Measurements from ENCODE around the gene NEB.

The NEB gene

DNA sequence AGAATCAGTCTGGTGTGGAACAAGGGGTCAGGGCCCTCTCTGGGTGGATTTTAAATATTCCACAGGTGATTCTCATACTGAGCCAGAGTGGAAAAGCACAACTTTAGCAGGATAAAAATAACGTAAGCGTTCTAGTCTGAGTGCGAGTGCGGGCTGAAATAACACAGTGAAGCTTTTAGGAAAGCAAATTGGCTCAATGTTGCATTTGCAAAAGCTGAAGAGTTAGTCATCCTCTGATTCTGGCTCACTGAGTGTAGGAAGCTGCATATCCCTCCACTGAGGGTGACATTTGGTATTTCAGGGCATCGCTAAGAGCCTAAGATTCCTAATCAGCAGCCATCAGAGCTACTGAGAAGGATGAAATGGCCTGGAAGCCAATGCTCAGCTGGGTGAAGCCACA lies 189.8 kb downstream of the NEB start:
- no peak for DNase-seq

DNA sequence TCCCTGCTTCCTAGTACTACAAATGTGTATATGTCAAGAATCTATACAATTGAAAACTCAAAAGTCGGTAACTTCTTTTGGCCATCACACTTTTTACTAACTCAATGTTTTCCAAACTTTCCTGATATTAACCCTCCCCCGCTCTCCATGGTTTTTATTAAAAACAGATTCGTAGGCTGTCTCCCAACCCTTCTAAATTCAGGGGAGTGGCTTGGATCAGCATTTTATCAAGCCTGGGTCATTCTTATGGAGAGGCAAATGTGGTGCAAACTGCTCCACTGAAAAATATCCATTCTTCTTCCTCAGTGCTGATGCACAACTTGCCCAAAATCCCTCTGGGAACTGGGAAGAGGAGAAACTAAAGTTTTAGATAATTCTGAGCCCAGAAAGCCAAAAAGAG lies 190.4 kb downstream of the NEB start:
- no peak for DNase-seq

DNA sequence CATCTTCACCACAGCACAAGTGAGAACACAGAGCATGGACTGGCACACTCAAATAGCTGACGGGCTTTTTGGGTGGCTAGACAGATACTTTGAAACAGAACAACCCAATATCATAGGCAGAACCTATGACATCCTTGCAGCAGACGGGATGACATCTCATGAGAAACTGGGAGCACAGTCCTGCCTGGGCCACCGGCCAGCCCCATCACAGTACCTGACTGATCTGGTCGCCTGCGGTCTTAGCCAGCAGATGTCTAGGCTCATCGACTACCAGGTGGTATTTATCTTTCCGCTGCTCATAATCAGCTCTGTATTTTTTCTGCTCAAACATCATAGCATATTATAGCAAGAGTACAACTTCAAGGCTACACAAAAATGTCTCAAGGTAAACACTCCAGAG lies 200.3 kb downstream of the NEB start:
- no peak for DNase-seq

DNA sequence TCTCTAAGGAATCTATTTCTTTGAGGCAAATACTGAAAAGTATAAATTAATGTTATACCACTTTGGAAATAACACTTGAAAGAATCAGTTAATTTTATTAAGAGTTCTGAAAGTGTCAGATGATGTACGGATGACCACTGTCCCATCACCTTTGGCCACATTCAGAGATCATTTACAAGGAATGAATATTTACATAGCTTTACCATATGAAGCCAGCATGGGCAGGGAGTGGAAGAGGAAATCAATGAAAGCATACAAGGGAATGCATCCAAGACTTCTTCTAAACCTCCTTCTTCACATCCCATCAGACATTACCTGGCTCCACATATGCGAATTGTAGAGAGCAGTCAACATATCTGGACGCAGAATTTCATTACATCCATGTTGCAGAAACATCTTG lies 201.1 kb downstream of the NEB start:
- no peak for DNase-seq

DNA sequence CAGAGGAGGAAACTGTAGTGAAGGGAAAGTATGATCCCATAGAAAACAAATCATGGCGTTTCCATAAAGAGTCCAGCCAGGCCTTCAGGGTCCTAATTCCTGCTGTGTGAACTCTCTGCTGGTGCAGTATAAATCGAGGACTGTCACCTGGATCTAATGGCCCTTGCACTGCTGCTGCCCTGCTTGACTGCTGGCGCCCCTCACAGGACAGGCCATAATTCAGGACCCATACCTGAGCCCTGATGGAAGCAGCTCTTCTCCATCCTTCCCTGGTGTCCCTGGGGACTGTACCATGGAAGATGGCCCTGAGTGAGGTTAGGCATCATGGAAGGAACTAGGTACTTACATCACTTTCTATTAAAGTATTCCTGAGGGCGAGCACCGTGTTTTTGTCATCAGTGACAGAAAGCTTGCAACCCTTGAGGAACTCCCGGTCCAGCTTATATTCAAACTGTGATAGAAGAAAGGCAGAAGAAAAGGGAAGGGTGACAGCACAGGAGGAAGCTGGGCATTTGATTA lies 207.6 kb downstream of the NEB start:
- no peak for DNase-seq

DNA sequence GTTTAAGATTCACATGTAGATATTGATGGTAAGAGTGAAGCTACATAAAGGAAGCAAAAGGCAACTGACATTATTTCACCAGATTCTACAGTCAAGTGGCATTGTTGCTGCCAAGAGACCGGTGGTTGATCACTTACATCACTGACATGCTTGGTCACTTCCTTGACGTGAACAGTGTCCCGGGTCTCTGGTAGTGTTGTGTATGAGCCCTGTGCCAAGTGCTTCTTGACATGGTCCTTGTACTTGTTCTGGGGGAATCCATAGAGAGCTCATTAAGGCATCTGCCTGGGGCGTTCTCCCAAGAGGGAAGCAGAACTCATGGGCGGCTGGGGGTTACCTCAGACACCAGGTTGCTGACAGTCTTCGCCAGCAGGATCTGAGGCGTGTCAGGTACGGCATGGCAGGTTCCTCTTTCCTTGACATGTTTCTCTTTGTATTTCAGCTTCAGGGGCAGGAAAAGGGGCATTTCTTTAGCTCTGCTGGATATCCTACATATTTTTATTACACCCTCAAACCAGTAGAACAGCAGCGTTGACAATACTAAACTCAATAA lies 208.4 kb downstream of the NEB start:
- no peak for DNase-seq

DNA sequence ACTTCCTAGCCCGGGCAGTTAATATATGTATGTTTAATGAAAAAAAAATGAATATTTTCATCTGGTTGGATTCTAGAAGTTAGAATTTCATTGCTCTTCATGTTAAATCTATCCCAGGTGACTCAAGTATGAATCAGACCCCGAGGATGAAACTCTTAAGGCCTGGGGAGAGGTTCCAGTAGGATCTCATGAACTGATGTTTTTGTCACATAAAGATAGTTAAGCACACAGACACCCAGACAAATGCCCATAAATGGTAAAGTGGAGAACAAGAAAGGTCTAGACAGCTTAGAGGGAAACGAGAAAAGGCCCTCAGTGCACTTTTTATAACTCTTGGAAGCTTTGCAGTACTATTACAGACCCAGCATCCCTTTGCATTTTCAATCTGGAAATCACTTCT lies 210.4 kb downstream of the NEB start:
- no peak for DNase-seq

DNA sequence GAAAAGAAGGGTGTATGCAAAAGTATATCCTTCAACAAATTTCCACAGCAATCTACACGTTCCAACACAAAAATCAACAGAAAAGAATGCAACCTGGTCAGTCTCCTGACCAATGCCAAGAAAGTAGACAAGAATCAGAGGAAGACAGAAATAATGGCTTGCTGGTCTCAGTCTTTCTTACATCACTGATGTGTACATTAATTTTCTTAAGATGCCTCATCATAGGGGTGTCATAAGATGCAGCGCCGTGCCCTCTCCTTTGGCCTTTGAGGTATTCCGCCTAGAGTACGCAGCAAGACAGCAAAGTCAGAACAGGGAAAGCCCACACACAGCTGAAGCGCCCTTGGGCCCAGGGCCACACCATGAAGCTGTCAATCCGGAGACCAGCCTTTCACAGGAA lies 211.7 kb downstream of the NEB start:
- DNase-seq: no peak

DNA sequence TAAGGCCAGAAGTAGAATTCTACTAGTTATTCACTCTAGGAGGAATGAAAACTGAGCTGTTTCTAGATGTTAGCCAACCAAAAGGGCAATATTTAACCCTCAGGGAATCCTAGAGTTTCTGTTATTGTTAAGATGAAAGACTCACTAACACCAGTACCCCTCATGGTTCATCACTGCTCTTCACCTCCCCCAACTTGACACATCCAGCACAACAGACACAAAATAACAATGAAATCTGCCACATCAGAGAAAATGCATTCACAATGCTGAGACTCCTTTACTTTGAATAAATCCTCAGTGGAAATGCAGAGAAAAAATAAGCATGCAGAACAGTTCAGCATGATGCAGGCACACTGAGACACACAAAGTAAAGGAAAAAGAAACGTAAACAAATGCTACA lies 213.3 kb downstream of the NEB start:
- DNase-seq: no peak

DNA sequence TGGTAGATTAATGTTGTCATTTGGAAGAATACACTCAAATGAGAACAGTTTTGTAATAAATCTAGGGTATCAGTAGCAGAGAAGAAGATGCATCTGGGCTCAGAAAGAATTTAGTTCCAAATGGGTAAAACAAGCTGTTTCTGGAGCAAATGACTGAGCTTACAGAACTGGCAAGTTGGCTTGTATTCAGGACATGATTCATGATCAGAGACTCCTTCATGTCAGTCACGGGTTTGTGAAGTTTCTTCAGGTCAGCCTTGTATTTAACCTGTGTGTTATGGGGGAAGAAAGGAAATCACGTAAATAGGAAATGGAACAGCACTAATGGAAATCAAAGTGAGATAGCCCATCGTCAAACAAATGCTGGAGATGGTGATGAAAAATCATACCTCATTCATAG lies 215.5 kb downstream of the NEB start:
- DNase-seq: no peak

DNA sequence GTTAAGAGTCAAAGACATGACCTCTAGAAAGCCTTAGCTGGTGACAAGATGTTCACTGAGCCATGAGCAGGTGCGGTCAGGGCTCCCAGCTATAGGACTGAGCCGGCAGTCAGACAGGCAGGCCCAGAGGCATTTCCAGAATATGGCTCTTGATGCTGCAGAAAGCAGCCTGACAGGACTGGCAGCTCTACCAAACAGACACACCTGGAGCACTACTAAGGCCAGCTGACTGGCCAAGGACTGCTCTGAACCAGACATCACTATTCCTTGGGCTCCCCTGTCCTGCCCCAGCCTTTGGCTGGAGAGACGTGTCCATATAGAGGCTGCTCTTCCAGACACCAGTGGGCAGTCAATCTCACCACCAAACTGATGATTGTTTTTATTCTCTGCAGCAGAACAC lies 225.8 kb downstream of the NEB start:
- no peak for DNase-seq

DNA sequence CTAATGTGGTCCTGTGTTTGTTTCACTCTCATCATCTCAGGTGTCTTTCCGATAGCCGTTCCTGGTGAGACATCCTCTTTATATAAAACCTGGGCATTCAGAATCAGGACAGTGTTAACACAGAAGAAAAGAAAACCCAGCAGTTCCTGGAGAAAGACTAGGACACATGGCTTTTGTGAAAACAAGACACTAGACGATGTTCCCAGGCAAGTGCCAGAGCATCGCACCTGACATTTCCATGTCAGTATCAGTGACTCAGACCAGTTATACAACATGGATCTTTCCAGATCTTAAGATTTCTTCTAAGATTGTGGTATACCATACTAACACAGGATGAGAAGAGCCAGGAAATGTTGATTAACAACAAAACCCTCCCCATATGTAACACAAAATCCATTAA lies 228.1 kb downstream of the NEB start:
- no peak for DNase-seq

DNA sequence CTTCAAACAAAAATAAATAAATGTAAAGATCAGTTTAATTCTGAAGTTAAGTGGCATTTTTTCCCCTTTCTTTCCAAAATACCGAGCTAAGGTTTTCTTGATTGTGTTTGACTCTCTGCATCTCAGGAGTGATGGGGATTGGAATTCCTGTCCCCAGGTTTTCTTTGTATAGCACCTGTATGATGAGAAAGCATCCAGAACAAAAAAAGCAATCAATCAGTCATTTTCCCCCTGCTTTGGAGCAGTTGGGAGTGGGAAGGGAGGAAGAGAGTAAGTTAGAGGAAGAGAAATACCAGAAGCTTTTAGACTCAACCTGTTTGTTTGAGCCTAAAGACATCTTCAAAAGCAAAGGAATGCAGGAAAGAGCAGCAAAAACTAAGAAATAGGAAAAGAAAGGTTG lies 236.1 kb downstream of the NEB start:
- no peak for DNase-seq

DNA sequence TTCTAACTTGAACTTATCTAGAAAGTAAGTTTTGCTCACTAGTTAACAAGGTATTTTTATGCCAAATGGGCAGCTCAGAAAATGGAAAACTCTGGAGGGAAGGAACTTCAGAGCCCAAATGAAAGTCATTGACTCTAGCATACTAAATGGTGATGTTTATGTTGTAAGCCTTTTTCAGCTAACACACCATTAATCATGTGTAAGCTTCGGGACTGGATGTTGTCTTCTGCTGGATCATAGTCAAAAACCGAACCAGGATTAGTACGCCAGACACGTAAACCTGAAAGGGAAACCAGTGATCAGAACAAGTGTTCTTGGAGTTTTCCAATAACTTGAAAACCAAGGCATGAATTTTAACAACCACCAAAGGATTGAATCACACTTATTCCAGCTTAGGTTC lies 242.8 kb downstream of the NEB start:
- no peak for DNase-seq

DNA sequence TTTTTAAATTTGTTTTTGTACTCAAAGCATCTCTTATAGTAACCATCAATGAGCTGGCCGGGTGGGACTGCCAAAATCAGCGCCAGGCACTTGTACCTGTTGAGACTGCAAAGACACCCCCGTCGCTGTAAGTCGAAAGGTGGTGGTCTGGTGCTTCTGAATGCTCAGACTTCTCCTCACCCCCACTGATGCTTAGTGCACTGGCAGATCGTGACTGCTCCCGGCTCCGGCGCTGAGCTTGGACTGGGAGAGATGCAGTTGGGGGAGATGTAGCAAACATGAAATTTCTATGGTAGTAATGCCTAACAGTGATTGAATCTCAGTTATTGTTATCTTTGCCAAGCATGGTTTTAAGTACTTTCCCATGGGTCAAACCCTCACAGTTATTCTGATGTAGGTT lies 244.0 kb downstream of the NEB start:
- no peak for DNase-seq

DNA sequence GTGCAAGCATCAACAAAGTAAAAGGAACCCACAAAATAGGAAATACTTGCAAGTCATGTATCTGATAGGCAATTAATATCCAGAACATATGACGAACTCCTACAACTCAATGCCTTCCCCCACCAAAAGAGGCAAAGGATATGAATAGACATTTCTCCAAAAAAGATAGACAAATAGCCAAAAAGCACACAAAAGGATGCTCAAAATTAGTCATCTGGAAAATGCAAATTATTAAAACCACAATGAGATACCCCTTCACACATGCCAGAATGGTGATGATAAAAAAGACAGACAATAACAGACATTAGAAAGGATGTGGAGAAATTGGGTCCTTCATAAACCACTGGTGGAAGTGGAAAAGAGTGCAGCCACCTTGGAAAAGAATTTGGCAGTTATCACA lies 248.2 kb downstream of the NEB start:
- DNase-seq: no peak

DNA sequence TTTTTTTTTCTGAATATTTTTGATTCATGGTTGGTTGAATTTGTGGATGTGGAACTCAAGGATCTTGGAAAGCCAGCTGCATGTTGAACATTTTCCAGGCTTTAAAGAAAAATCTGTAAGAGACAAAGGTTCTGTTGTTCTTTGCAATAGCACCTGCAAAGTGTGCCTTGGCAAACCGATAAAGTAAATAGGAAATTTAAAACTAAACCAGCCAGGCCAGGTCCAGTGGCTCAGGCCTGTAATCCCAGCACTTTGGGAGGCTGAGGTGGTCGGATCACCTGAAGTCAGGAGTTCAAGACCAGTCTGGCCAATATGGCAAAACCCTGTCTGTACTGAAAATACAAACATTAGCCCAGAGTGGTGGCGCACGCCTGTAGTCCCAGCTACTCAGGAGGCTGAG lies 250.2 kb downstream of the NEB start:
- DNase-seq: no peak

DNA sequence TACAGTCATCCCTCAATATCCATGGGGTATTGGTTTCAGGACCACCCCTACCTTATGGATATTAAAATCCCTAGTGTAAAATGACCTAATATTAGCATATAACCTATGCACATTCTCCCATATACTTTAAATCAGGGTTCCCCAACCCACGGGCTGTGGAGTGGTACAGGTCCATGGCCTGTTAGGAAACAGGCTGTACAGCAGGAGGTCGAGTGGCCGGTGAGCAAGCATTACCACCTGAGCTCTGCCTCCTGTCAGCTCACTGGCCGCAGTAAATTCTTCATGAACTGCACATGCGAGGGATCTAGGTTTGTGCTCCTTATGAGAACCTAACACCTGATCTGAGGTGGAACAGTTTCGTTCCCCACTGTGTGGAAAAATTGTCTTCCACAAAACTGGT lies 250.7 kb downstream of the NEB start:
- DNase-seq: no peak

DNA sequence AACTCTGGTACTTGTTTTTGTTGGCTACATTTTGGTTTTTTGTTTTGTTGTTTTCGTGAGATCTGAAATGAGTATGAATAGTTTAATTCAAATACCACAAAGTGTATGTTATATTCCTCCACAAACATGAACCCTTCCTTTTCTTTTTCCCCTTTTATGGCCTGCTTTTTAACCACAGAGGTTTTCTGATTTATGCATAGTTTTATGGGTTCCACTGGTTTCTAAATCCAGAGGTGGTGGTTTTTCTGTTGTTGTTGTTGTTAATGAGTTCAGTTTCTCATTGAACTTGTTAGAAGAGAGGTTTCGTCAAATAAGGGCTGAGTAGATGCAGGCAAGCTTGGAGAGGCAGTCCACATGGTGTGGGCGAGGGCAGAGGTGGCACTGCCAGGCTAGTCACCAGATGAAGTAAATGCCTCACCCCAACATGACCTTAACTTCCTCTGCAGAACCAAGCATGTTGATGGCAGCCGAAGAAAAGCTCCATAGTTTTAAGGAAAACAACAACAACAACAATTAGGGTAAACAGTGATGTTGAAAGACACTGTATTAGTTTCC lies 252.0 kb downstream of the NEB start:
- peak; percentile 25 to 32 for DNase-seq

DNA sequence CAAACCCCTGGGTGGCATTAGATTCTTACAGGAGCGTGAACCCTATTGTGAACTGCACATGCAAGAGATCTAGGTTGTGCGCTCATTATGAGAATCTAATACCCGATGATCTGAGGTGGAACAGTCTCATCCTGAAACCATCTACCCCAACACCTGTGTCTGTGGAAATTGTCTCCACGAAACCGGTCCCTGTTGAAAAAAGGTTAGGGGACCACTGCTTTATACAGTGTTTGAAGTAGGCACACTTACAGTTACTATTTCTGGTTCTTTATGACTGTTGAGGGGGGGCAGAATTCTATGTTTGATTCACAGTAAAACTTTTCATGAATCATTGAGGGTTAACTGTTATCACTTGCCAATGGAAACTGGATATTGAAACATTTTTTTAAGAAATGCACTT lies 252.5 kb downstream of the NEB start:
- peak; percentile 31 to 40 for DNase-seq

DNA sequence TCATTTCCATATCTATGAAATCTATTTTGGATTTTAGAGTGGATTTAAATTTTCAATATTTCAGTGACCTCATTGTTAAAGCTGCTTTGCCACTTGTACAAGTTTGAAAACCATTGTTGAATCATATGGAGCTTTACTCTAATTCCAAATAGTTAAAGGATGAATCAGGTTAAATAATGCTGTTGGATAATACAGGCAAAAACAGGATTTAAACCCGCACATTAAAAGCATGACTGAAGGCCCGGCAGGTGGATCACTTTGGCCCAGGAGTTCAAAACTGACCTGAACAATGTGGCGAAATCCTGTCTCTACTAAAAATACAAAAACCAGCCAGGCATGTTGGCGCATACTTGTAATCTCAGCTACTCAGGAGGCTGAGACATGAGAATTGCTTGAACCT lies 256.3 kb downstream of the NEB start:
- no peak for DNase-seq

DNA sequence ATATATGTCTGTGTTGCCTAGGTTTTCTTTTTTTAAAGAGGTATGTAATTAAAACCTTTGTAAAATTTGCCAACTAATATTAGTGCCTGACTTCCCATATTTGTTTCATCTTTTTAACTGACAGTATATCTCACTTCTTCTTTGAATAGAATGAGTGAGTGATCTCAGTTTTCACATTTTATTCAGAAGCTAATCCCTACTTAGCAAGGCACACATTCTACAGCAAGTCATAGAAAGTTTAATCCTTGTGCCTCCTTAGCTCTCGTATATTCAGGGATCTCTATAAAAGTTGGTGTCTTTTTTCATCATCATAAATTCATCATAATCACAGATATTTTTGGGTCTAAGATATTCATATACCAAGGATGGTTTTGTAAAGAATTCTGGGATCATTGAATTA lies 258.0 kb downstream of the NEB start:
- no peak for DNase-seq

DNA sequence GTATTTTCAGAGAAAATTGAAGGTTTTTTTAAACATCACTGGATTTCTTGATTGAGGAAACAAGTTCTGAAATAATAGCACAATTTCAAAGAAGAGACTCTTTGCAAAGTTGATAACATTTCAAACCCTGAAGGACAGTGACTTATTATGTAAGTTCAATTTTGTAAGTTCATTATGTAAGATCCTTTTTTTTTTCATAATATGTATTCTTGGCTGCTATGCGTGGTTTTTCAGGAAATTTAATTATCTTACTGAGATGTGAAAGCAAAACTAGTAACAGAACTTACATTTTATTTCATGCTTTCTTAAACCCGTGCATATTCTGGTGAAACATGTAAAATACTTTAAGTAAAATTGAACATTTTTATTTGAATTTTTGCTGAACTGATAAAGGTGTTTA lies 259.2 kb downstream of the NEB start:
- no peak for DNase-seq

DNA sequence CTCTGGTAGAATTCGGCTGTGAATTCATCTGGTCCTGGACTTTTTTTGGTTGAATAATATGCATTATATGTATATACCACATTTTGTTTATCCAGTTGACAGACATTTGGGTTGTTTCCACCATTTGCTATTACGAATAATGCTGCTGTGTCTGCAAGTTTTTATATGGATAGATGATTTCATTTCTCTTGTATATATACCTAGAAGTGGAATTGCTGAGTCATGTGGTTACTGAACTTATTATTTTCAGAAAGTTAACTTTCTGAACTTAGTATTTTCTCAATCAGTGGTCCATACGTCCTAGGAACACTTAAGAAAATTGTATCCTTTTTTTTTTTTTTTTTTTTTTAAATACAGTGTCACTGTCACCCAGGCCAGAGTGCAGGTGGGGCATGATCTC lies 261.3 kb downstream of the NEB start:
- no peak for DNase-seq

DNA sequence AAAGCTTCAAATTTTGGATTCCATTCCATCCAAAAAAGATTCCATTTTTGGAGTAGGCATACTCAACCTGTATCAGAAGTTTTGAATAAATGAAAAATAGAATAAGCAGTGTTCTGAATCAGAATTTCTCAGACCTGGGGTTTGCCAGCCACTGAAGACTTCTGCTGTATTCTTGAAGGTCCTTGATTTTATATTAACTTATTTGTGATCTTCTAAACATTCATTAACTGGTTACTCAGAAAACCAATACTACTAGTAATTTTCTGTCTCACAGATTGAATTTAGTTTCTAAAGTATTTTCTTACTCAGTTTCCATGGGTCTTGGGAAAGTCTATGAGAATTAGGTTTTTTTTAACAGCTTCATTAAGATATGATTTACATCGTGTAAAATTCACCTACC lies 263.7 kb downstream of the NEB start:
- DNase-seq: no peak

DNA sequence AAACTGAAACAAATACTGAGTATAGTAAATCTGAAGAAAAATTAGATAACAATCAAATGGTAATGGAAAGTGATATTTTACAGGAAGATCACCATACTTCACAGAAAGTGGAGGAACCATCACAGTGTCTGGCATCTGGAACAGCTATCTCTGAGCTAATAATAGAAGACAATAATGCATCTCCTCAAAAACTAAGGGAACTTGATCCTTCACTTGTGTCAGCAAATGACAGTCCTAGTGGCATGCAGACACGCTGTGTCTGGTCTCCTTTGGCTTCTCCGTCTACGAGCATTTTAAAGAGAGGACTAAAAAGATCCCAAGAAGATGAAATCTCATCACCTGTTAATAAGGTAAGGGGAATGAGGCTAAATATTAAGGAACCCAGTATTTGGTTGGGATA lies 268.5 kb downstream of the NEB start:
- DNase-seq: no peak

Data from activated T-cell treated with anti-CD3 and anti-CD28 coated beads, Interleukin-2, amount 50 U/mL, for 48 hours (primary cell).